ENCODE results near the gene GRID1. TPM values are rescaled to one million over a fixed set of nuclear protein-coding genes. Genes with fewer than 3 reads are reported as not detected.

The GRID1 gene
- total RNA-seq, 1 experiment from 2014 or later = 0.37 TPM

GRCh38 chr10:86258941-86259340, 107.7 kb downstream of the GRID1 start:
- Mint-ChIP-seq H3K9me3 (0 out of 2 replicates have a peak, but pooled peaks cover 3% of the 10 kb centered on the region), H3K4me3 (no peak overlapping the region), H3K27ac (no peak overlapping the region), H3K36me3 (no peaks in the 10 kb centered on the region), H3K4me1 (peaks cover 20% of the 10 kb centered on the region), H3K27me3 (ENCODE audit: low read depth) (peaks cover 4% of the 10 kb centered on the region; the same call in 1 of the 2 replicates)
- ATAC-seq (no peak), DNase-seq (ENCODE audit: low spot score) (no peak)
- TF ChIP-seq JUN (CRISPR knock-in tag; IDR thresholded peaks at IDR 0.05) (no peak), NFE2L1 (CRISPR knock-in tag; IDR thresholded peaks at IDR 0.05) (no peak), CREM (CRISPR knock-in tag; IDR thresholded peaks at IDR 0.05) (no peak), GRHL2 (CRISPR knock-in tag; IDR thresholded peaks at IDR 0.05; ENCODE audit: insufficient replicate concordance, severe bottlenecking) (no peak), SMAD3 (CRISPR knock-in tag; IDR thresholded peaks at IDR 0.05; ENCODE audit: borderline replicate concordance) (no peak), PRRX2 (CRISPR knock-in tag; IDR thresholded peaks at IDR 0.05) (no peak), GTF2I (CRISPR knock-in tag; conservative IDR thresholded peaks at IDR 0.05) (no peak), ZNF232 (CRISPR knock-in tag; IDR thresholded peaks at IDR 0.05) (no peak), SOX15 (CRISPR knock-in tag; IDR thresholded peaks at IDR 0.05) (no peak), EMX1 (CRISPR knock-in tag; IDR thresholded peaks at IDR 0.05) (no peak), SMAD4 (CRISPR knock-in tag; IDR thresholded peaks at IDR 0.05) (no peak), TEAD1 (CRISPR knock-in tag; IDR thresholded peaks at IDR 0.05) (no peak)
- CTCF ChIA-PET = interaction anchor here (1.2 to 1.4 kb wide), 2 partner anchors 31 to 129 kb away, joined by 3 to 4 read pairs; no protein-coding TSS in a partner anchor
- POLR2A ChIA-PET = no interaction called here

GRCh38 chr10:86258499-86258898, 108.1 kb downstream of the GRID1 start:
- no peak for DNase-seq (ENCODE audit: low spot score)
- ChIA-PET POLR2A (no interaction called here), CTCF (interaction anchor here (1.2 to 1.4 kb wide), 2 partner anchors 31 to 129 kb away, joined by 3 to 4 read pairs; no protein-coding TSS in a partner anchor)
- H3K4me1 Mint-ChIP-seq = peaks cover 25% of the 10 kb centered on the region
- no peak for ATAC-seq
- H3K36me3 Mint-ChIP-seq = no peaks in the 10 kb centered on the region
- no peak overlapping the region for H3K27ac Mint-ChIP-seq
- H3K27me3 Mint-ChIP-seq (ENCODE audit: low read depth) = peaks cover 4% of the 10 kb centered on the region; the same call in 1 of the 2 replicates
- TF ChIP-seq USF2 (CRISPR knock-in tag; IDR thresholded peaks at IDR 0.05) (peak; percentile 40; the same call in 1 of the 2 replicates), MYBL2 (CRISPR knock-in tag; IDR thresholded peaks at IDR 0.05) (no peak), NFYB (CRISPR knock-in tag; conservative IDR thresholded peaks at IDR 0.05; ENCODE audit: low read depth) (peak; percentile 36; the same call in 1 of the 2 replicates)
- 0 out of 2 replicates have a peak, but pooled peaks cover 3% of the 10 kb centered on the region for H3K9me3 Mint-ChIP-seq
- H3K4me3 Mint-ChIP-seq = no peak overlapping the region

GRCh38 chr10:86257683-86258082, 108.9 kb downstream of the GRID1 start:
- no peaks in the 10 kb centered on the region; the same call in 1 of the 2 replicates for H3K27me3 Mint-ChIP-seq (ENCODE audit: low read depth)
- H3K4me3 Mint-ChIP-seq = no peak overlapping the region
- ChIA-PET POLR2A (no interaction called here), CTCF (no interaction called here)
- ATAC-seq (no peak), DNase-seq (ENCODE audit: low spot score) (no peak)
- H3K4me1 Mint-ChIP-seq = peaks cover 24% of the 10 kb centered on the region
- no peaks in the 10 kb centered on the region for H3K36me3 Mint-ChIP-seq
- H3K9me3 Mint-ChIP-seq = 0 out of 2 replicates have a peak, but pooled peaks cover 3% of the 10 kb centered on the region
- no peak overlapping the region for H3K27ac Mint-ChIP-seq
- TF ChIP-seq MYBL2 (CRISPR knock-in tag; IDR thresholded peaks at IDR 0.05) (no peak), SMAD4 (CRISPR knock-in tag; IDR thresholded peaks at IDR 0.05) (no peak), ZNF281 (CRISPR knock-in tag; IDR thresholded peaks at IDR 0.05) (no peak), USF2 (CRISPR knock-in tag; IDR thresholded peaks at IDR 0.05) (no peak), ESRRA (CRISPR knock-in tag; IDR thresholded peaks at IDR 0.05; ENCODE audit: borderline replicate concordance) (no peak), TP53 (CRISPR knock-in tag; IDR thresholded peaks at IDR 0.05) (no peak), RORB (CRISPR knock-in tag; IDR thresholded peaks at IDR 0.05) (no peak), HMGXB4 (CRISPR knock-in tag; IDR thresholded peaks at IDR 0.05) (no peak), MAX (CRISPR knock-in tag; IDR thresholded peaks at IDR 0.05) (no peak), ZNF671 (CRISPR knock-in tag; IDR thresholded peaks at IDR 0.05) (no peak), ERG (CRISPR knock-in tag; IDR thresholded peaks at IDR 0.05) (no peak), SP1 (CRISPR knock-in tag; conservative IDR thresholded peaks at IDR 0.05) (no peak), JAZF1 (CRISPR knock-in tag; IDR thresholded peaks at IDR 0.05) (no peak), ZNF121 (CRISPR knock-in tag; IDR thresholded peaks at IDR 0.05) (no peak), SOX15 (CRISPR knock-in tag; IDR thresholded peaks at IDR 0.05) (no peak)

Data from WTC11 (cell line).